Motor neuron (in vitro differentiated cells): Measurements from ENCODE around the gene BAZ1B. TPM values are rescaled to one million over a fixed set of nuclear protein-coding genes. Genes with fewer than 3 reads are reported as not detected.
"Not testable (repeated sequence)": the region's sequence is repeated elsewhere in the genome, so short reads cannot be mapped to it uniquely, and the experiment has no call there.

Source experiments
- ATAC-seq, 8 experiments: fragments of 200-7000 bp; cut with Tn5 transposase; replicated peaks in 6 of 8; 2 replicates each; pipeline ENCODE4 v1.8.0; 2021; ENCODE audit warnings: mild to moderate bottlenecking in 8 of 8, moderate library complexity in 8 of 8
- H3K27ac ChIP-seq, 2 donors: fragments of 250-450 bp; sonication (Bioruptor Pico); 2 replicates each; pipeline ENCODE4 v1.9.0; 2021; ENCODE audit warnings: antibody characterized with exemption in 2 of 2, mild to moderate bottlenecking in 2 of 2, moderate library complexity in 1 of 2
- H3K4me1 ChIP-seq, 2 donors: fragments of 250-450 bp; sonication (Bioruptor Pico); replicated peaks in 1 of 2; 2 replicates each; pipeline ENCODE4 v1.6.1; 2021; ENCODE audit warnings: antibody characterized with exemption in 2 of 2, mild to moderate bottlenecking in 2 of 2, moderate library complexity in 1 of 2
- H3K4me3 ChIP-seq, 5 donors: fragments of 250-450 bp; sonication (Bioruptor Pico); 2 replicates each; pipeline ENCODE4 v1.9.0; 2021; ENCODE audit warnings: antibody characterized with exemption in 5 of 5, mild to moderate bottlenecking in 5 of 5, moderate library complexity in 4 of 5
- WGBS, 10 experiments: fragments of 450-650 bp; shearing (Covaris generic); methylation state at CpG; one replicate each; pipeline ENCODE4 v1.0.0; 2022; 5-methylcytosine and 5-hydroxymethylcytosine counted together
- in situ Hi-C, 9 experiments: fragments of 400-800 bp; cut with MboI; loops; one replicate each; pipeline ENCODE4 v1.15.0; 2021; ENCODE audit warnings: low sequenced_read_pairs in 9 of 9, low pct_unique_long_range_greater_than_20kb in 2 of 9; ENCODE audit not compliant: unreplicated experiment in 9 of 9
- total RNA-seq, 8 experiments: library from RNA; unstranded; fragments of 300-600 nt; gene quantifications; 2 replicates each; pipeline versions ENCODE4 v1.2.3 to v1.2.4, GENCODE V29; 2022

BAZ1B gene
- total RNA-seq, 8 experiments from 2014 or later, result 44.7 to 98.2 (median 53.2) TPM

DNA sequence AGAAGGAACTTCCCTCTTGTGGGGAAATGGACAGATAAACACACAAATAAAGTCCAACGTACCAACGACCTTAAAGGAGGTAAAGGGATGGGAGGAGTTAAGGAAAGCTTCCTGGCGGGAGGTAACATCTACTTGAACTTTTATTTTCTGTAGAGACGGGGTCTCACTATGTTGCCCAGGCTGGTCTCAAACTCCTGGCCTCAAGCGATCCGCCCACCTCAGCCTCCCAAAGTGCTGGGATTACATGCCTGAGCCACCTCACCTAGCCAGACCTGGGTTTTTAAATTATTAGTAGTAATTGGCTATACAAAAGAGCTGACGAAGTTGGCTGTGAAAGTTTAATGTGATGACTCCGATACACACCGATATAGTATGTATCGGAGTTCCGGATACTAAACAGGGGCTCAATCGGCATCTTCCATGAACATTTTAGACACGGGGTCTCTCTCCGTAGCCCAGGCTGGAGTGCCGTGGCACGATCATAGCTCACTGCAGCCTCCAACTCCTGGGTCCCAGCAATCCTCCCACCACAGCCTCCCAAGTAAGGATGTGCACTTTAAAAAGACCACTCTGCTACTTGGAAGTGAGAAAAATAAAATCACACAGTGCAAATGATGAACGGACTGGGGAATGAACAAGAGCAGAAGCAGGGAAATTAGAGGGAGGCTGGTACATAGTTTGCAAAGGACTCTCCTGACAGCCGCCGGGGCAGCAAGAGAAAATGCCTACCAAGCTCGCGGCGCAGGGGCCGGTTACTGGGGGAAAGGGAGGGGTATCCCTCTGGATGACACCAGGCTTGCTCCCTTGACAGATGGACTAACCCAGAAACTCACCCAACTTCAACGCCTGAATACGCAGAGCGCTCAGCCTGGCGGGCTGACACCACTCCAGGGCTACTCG, 34.4 kb upstream of the BAZ1B start:
- Histone ChIP-seq H3K27ac (peak overlapping the region in 1 of 2 donors; percentile 32), H3K4me1 (peaks cover 13 to 15% of the 10 kb centered on the region in 2 donors), H3K4me3 (peak overlapping the region; percentile 86 to 96 (median 94))
- ATAC-seq, result peak in 2 of 8 experiments; percentile 0
- in situ Hi-C loops, result no loop called here
- 0 to 57% (median 21%) methylated on average over 6 to 12 of the region's 28 CpGs; no CpG with 5 or more reads in 3 of the 10 experiments for WGBS, 10 experiments

DNA sequence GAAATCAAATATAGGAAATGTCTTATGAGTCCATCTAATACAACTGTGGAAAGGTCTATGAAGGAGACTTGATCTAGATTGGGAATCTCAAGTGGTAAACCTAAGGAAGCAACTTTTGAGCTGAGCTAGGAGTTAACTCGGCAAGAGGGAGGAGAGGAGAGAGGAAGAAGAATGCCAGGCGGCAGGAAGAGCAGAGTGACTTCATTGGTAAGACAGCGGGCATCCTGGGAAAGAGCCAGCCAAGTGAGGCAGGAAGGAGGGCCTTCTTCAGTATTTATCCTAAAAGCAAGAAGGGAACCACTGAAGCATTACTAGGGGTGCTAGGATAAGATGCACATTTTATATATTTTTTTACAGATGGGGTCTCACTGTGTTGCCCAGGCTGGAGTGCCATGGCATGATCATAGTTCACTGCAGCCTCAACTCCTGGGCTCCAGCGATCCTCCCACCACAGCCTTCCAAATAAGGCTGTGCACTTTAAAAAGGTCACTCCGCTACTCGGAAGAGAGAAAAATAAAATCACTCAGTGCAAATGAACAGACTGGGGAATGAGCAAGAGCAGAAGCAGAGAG, 33.4 kb upstream of the BAZ1B start:
- ATAC-seq, result no peak
- no peak overlapping the region for H3K27ac ChIP-seq
- peaks cover 13 to 15% of the 10 kb centered on the region in 2 donors for H3K4me1 ChIP-seq
- WGBS, 10 experiments, result 48 to 100% (median 88%) methylated on average over 3 to 6 of the region's 6 CpGs; no CpG with 5 or more reads in 3 of the 10 experiments
- in situ Hi-C loops, result no loop called here
- H3K4me3 ChIP-seq, result peak overlapping the region in 1 of 5 donors; percentile 86

DNA sequence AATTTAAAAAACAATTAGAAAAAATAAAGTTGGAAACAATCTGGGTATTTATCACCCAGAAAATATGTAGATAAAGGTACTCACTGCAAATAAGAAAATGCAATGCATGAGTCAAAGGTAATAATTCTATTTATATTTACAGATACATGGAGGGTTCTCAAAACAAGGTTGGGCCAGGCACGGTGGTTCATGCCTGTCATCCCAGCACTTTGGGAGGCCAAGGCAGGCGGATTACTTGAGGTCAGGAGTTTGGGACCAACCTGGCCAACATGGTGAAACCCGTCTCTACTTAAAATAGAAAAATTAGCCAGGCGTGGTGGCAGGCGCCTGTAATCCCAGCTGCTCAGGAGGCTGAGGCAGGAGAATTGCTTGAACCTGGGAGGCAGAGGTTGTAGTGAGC, 28.0 kb upstream of the BAZ1B start:
- H3K4me1 ChIP-seq, H3K27ac ChIP-seq, H3K4me3 ChIP-seq, ATAC-seq, in situ Hi-C loops: not testable (repeated sequence)
- 80 to 100% (median 91%) methylated on average over 1 to 5 of the region's 5 CpGs; no CpG with 5 or more reads in 2 of the 10 experiments for WGBS, 10 experiments

DNA sequence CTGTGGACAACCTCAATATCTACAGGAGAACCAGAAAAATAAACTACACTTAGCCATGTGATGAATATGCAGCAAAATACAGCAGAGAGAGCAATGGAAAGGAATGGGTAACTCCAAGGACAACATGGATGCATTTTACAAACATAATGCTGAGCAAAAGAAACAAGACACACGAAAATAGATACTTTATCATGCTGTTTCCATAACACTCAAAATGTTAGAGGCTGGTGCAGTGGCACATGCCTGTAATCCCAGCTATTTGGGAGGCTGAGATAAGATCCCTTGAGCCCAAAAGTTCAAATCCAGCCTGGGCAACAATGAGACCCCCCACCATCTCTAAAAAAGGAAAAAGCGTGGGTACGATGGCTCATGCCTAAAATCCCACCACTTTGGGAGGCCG, 27.1 kb upstream of the BAZ1B start:
- Histone ChIP-seq H3K27ac (no peak overlapping the region), H3K4me3 (no peak overlapping the region), H3K4me1 (no peaks in the 10 kb centered on the region)
- WGBS, 10 experiments, result 92 to 100% (median 100%) methylated on average over 1 to 3 of the region's 4 CpGs; no CpG with 5 or more reads in 3 of the 10 experiments
- ATAC-seq, result no peak
- in situ Hi-C loops, result loop anchor here in 1 of 9 experiments (25.0 kb wide), 1 partner anchor 88 kb away; no protein-coding TSS in a partner anchor

DNA sequence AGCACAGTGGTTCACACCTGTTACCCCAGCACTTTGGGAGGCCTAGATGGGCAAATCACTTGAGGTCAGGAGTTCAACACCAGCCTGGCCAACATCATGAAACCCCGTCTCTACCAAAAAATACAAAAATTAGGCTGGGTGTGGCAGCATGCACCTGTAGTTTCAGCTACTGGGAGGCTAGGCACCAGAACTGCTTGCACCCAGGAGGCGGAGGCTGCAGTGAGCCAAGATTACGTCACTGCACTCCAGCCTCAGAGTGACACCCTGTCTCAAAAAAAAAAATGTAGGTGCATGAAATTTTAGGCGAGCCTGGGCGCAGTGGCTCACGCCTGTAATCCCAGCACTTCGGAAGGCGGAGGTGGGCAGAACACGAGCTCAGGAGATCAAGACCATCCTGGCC, 25.7 kb upstream of the BAZ1B start:
- no peak overlapping the region for H3K4me3 ChIP-seq
- in situ Hi-C loops, result loop anchor here in 1 of 9 experiments (25.0 kb wide), 1 partner anchor 89 kb away; no protein-coding TSS in a partner anchor
- H3K4me1 ChIP-seq, result no peaks in the 10 kb centered on the region
- no peak overlapping the region for H3K27ac ChIP-seq
- 84 to 100% (median 100%) methylated on average over 1 to 7 of the region's 9 CpGs; no CpG with 5 or more reads in 3 of the 10 experiments for WGBS, 10 experiments
- no peak for ATAC-seq

DNA sequence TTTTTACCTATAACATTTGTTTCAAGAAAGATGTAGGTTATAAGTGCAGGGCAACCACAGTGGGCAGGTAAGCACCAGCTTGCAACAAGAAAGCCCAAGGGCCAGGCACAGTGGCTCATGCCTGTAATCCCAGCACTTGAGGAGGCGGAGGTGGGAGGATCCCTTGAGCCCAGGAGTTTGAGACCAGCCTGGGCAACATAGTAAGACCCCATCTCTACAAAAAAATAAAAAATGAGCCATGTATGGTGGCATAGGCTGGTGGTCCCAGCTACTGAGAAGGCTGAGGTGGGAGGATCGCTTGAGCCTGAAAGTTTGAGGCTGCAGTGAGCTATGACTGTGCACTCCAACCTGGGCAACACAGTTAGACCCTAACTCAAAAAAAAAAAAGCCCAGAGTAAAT, 22.6 kb upstream of the BAZ1B start:
- H3K27ac ChIP-seq, result no peak overlapping the region
- H3K4me3 ChIP-seq, result no peak overlapping the region
- no peak for ATAC-seq
- no peaks in the 10 kb centered on the region for H3K4me1 ChIP-seq
- in situ Hi-C loops, result loop anchor here in 1 of 9 experiments (25.0 kb wide), 1 partner anchor 93 kb away; no protein-coding TSS in a partner anchor
- 71 to 100% (median 97%) methylated on average over 1 to 2 of the region's 2 CpGs; no CpG with 5 or more reads in 2 of the 10 experiments for WGBS, 10 experiments

DNA sequence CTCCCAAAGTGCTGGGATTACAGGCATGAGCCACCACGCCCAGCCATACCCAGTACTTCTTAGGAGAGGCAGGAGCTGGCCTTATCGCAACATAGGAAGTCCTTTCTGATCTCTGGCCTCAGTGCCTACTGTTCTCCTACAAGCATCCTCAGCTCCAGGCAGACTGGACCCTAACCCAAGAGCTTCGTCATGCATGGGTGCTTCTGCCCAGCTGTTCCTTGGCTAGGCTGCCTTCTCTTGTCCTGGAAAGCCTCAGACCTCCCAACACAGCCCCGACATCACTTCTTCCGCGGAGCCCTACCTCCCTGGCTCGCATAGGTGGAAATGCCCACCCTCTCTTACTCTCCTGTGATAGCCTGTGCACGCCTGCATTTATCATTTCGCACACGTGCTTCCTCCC, 19.6 kb upstream of the BAZ1B start:
- no peak for ATAC-seq
- no peaks in the 10 kb centered on the region for H3K4me1 ChIP-seq
- H3K27ac ChIP-seq, result no peak overlapping the region
- in situ Hi-C loops, result loop anchor here in 1 of 9 experiments (25.0 kb wide), 1 partner anchor 96 kb away; no protein-coding TSS in a partner anchor
- WGBS, 10 experiments, result 89 to 100% (median 96%) methylated on average over 3 to 6 of the region's 10 CpGs; no CpG with 5 or more reads in 4 of the 10 experiments
- no peak overlapping the region for H3K4me3 ChIP-seq

DNA sequence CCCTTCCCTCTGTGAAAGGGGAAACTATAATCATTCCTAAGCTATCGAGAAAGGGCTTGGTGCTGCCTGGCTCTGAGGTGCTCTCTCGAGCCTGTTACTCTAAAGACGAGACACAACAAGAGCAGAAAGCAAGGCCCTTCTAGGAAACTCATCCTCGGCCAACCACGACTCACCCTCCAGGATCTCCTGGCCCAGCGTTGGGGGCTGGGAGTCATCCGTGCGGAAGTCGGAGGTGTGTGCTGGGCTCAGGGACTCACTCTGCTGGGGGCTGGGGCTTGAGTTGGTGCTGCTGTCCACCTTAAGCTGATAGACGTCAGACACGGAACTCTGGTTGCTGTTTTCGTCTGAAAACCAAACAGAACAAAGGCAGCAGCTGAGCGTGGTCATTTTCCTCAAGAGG, 17.6 kb upstream of the BAZ1B start:
- Histone ChIP-seq H3K4me1 (no peaks in the 10 kb centered on the region), H3K4me3 (no peak overlapping the region), H3K27ac (no peak overlapping the region)
- ATAC-seq, result no peak
- in situ Hi-C loops, result loop anchor here in 1 of 9 experiments (25.0 kb wide), 1 partner anchor 98 kb away; no protein-coding TSS in a partner anchor
- 91 to 100% (median 93%) methylated on average over 1 to 13 of the region's 13 CpGs; no CpG with 5 or more reads in 4 of the 10 experiments for WGBS, 10 experiments

DNA sequence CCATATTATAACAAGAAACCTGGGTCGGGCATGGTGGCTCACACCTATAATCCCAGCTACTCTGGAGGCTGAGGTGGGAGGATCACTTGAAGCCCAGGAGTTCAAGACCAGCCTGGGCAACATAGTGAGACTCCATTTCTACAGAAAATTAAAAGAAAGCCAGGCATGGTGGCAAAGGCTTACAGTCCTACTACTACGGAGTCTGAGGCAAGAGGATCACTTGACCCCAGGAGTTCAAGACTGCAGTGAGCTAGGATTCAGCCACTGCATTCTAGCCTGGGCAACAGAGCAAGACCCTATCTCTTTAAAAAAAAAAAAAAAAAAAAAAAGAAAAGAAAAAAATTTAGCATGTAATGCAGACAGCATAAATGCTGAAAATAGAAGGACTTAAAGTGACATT, 16.4 kb upstream of the BAZ1B start:
- 80 to 100% (median 100%) methylated on average over 1 to 2 of the region's 2 CpGs; no CpG with 5 or more reads in 2 of the 10 experiments for WGBS, 10 experiments
- in situ Hi-C loops, result loop anchor here in 1 of 9 experiments (25.0 kb wide), 1 partner anchor 99 kb away; no protein-coding TSS in a partner anchor

GRCh38 chr7:73537051-73537450, 15.0 kb upstream of the BAZ1B start:
- no peak overlapping the region for H3K4me3 ChIP-seq
- in situ Hi-C loops, result loop anchor here in 1 of 9 experiments (25.0 kb wide), 1 partner anchor 100 kb away; no protein-coding TSS in a partner anchor
- no peaks in the 10 kb centered on the region for H3K4me1 ChIP-seq
- H3K27ac ChIP-seq, result no peak overlapping the region
- WGBS, 10 experiments, result 67 to 100% (median 85%) methylated on average over 1 to 4 of the region's 16 CpGs; no CpG with 5 or more reads in 5 of the 10 experiments
- ATAC-seq, result no peak

More for the DNA sequence above, 16.4 kb upstream of the BAZ1B start:
- H3K4me1 ChIP-seq, ATAC-seq, H3K4me3 ChIP-seq, H3K27ac ChIP-seq: not testable (repeated sequence)

DNA sequence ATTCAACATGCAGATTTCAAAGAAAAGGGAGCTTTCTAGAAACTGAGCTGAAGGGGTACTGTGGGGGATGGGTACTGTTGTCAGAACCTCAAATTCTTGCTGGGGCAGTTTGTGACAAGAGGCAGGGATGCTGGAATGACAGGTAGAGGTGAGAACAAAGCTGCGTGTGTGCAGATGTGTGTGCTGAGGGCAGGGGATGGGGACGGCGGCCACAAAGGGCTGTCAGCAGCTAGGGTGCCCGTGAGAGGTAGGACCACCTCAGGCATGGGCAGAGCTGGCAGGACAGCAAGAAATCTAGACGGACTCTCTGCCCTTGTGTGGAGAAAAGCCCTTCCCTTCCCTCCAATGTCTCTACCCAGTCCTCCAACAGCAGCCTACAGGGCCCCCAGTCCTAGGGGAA, 14.4 kb upstream of the BAZ1B start:
- no peak overlapping the region for H3K27ac ChIP-seq
- no peak overlapping the region for H3K4me3 ChIP-seq
- 80 to 100% (median 87%) methylated on average over 1 to 4 of the region's 5 CpGs; no CpG with 5 or more reads in 6 of the 10 experiments for WGBS, 10 experiments
- H3K4me1 ChIP-seq, result no peaks in the 10 kb centered on the region
- ATAC-seq, result no peak
- in situ Hi-C loops, result loop anchor here in 1 of 9 experiments (25.0 kb wide), 1 partner anchor 101 kb away; no protein-coding TSS in a partner anchor

- in situ Hi-C loops, result loop anchor here in 1 of 9 experiments (25.0 kb wide), 1 partner anchor 101 kb away; no protein-coding TSS in a partner anchor
- not testable (repeated sequence) for H3K27ac ChIP-seq, ATAC-seq, H3K4me1 ChIP-seq, H3K4me3 ChIP-seq
- WGBS, 10 experiments, result 92 to 100% (median 100%) methylated on average over 1 to 3 of the region's 7 CpGs; no CpG with 5 or more reads in 5 of the 10 experiments
Measured at GRCh38 chr7:73535918-73536317, 13.8 kb upstream of the BAZ1B start.
